Stimulated activated CD4-positive, alpha-beta T cell treated with anti-CD3 and anti-CD28 coated beads, TNF-alpha, amount 100 ng/mL, for 1 hour (primary cell): ENCODE results near the gene PCDHA1.
"Not testable (repeated sequence)": the region's sequence is repeated elsewhere in the genome, so short reads cannot be mapped to it uniquely, and the experiment has no call there.

Experiments
- DNase-seq, 3 donors: peaks; one replicate each; pipeline ENCODE4 v3.0.0-alpha.2; 2020; ENCODE audit warnings: low read depth in 3 of 3, low spot score in 1 of 3

The PCDHA1 gene

DNA sequence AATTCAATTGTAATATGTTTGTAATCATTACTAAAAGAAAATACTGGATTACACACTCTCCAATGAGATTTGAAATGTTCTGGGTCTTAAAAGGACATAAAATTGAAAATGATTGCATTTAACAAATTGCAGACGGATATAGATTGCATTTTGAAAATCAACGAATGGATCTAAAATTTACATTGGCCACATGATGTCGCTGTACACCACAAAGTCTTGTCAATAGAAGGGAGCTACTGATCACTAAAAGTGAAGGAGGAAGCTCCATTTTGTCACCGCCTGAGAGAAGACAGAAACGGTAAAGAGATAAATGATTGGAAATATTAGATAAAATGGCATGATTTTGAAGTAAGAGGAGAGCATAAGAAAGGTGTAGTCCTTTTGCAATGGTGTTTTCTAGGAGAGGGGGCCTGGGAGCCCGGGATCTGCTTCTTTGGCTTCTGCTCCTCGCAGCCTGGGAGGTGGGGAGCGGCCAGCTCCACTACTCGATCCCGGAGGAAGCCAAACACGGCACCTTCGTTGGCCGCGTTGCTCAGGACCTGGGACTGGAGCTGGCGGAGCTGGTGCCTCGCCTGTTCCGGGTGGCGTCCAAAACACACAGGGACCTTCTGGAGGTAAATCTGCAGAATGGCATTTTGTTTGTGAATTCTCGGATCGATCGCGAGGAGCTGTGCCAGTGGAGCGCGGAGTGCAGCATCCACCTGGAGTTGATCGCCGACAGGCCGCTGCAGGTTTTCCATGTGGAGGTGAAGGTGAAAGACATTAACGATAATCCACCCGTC is at the start of gene PCDHA1:
Gene PCDHA1, plus strand, starts transcription at position 236 of the 782 bp plus-strand sequence.
- DNase-seq = no peak

DNA sequence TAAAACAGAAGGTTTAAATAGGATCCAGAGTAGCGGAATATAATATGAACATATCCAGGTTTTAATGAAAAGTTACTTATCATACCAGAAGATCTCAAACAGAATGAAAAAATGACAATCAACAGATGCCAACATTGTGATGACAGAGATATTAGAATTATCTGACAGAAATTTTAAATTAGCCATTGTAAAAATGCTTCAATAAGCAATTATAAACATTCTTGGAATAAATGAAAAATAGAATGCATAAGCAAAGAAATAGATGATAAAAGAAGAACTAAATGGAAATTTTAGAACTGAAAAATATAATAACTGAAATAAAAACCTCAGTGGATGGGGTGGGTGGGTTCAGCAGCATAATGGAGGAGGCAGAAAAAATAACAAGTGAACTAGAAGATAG is 48.5 kb upstream of the PCDHA1 start:
- DNase-seq = no peak

GRCh38 chr5:140741967-140742366 is 44.0 kb upstream of the PCDHA1 start:
- no peak for DNase-seq

- DNase-seq = no peak
Observed at GRCh38 chr5:140753561-140753960, 32.4 kb upstream of the PCDHA1 start.

DNA sequence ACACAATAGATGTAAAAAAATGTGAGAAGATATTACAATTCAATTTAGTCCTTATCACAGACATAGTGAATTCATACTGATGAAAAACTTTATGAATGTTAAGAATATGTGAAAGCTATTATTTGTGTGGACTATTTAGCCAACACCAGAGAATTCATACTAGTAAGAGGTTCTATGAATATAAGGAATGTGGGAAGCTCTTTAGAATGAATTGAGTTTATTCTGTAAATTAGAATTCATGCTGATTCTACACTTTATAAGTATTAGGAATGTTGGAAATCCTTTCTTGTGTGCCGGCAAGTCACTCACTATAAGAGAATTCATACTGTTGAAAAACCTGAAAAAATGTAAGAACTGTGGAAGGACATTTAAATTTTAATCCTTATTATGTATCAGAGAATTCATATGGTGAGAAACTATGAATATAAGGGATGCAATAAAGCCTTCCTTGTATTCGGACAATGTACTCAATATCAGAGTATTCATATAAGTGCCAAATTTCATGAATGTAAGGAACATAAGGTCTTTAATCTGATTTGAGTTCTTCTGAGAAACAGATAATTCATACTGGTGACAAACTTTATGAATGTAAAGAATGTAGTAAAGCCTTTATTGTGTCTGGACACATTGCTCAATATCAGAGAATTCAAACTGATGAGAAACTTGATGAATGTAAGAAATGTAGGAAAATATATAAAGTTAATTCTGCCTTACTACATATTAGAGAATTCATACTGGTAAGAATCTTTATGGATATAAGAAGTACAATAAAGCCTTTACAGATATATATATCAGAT is 21.6 kb upstream of the PCDHA1 start:
- no peak for DNase-seq

DNA sequence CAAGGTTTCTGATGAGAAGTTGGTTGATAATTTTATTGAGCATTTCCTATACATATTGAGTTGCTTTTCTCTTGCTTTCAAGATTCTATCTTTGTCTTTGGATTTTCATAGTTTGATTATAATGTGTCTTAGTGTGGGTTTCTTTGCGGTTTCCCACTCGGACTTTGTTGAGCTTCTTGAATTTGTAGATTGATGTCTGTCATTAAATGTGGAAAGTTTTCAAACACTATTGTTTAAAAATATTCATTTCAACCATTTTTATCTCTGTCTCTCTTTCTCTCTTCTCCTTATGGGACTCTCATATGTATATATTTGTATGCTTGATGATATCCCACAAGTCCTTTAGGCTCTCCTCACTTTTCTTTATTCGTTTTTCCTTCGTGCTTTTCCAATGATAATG is 18.5 kb upstream of the PCDHA1 start:
- DNase-seq = no peak

DNA sequence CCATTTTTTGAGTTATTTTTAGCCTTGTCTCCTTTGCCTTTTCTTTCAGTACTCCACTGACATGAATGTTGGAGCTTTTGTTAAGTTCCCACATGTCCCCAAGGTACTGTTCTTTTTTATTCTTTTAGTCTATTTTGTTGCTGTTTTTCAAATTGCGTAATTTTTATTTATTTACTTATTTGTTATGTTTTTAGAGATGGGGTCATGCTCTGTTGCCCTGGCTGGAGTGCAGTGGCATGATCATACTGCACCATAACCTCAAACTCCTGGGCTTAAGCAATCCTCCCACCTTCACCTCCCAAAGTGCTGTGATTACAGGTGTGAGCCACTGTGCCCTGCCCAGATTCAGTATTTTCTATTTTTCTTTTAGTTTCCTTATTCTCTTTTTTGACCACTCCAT is 5.4 kb upstream of the PCDHA1 start:
- no peak for DNase-seq

GRCh38 chr5:140787422-140787821 is 1.5 kb downstream of the PCDHA1 start:
- not testable (repeated sequence) for DNase-seq

GRCh38 chr5:140787849-140788504 is 2.0 kb downstream of the PCDHA1 start:
- not testable (repeated sequence) for DNase-seq

DNA sequence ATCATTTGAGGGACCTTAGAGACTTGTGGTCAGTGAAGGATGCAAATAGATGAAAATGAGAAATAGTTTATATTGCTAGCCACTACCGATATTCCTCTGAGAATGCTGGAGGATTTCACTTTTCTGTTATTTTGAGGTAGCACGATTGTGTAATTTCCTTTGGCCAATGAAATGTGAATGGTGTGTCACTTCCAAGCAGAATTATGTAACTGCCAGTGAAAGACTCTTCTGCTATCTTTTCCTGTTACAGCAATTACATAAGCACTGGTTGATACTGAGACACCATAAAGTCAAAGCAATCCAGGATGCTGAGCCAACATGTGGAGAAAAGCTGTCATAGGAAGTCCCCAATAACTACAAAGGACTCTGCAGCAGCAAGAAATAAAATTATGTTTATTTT is 5.1 kb downstream of the PCDHA1 start:
- DNase-seq = no peak

DNA sequence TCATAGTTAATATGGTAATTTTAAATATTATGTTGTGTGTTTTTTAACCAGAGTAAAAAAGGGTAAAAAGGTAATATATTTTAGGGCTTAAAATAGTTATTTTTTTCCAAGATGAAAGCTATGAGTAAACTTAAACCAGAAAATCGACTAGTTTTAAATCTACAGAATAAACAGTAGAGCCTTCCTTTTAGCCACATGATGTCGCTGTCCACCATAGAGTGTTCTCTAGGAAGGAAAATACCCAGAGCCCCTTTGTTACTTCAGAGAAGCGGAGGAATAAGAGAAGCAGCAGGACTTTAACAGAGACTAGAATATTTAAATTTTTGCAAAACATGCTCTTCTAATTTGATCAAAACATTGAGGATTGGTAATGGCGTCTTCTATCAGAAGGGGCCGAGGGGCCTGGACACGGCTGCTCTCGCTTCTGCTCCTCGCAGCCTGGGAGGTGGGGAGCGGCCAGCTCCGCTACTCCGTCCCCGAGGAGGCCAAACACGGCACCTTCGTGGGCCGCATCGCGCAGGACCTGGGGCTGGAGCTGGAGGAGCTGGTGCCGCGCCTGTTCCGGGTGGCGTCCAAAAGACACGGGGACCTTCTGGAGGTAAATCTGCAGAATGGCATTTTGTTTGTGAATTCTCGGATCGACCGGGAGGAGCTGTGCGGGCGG is 8.8 kb downstream of the PCDHA1 start, which contains the start of gene PCDHA2:
Gene PCDHA2, plus strand, starts transcription at position 258 of the 664 bp plus-strand sequence.
- no peak for DNase-seq

DNA sequence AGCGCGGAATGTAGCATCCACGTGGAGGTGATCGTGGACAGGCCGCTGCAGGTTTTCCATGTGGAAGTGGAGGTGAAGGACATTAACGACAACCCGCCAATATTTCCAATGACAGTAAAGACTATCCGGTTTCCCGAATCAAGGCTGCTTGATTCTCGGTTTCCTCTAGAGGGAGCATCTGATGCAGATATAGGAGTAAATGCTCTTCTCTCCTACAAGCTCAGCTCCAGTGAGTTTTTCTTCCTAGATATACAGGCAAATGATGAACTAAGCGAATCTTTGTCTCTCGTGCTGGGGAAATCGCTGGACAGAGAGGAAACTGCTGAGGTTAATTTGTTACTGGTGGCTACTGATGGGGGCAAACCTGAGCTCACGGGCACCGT is 9.3 kb downstream of the PCDHA1 start:
- no peak for DNase-seq

DNA sequence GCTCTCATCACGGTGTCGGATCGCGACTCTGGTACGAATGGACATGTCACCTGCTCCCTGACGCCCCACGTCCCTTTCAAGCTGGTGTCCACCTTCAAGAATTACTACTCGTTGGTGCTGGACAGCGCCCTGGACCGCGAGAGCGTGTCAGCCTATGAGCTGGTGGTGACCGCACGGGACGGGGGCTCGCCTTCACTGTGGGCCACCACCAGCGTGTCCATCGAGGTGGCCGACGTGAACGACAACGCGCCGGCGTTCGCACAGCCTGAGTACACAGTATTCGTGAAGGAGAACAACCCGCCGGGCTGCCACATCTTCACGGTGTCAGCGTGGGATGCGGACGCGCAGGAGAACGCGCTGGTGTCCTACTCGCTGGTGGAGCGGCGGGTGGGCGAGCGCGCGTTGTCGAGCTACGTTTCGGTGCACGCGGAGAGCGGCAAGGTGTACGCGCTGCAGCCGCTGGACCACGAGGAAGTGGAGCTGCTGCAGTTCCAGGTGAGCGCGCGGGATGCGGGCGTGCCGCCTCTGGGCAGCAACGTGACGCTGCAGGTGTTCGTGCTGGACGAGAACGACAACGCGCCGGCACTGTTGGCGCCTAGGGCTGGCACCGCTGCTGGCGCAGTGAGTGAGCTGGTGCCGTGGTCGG is 10.3 kb downstream of the PCDHA1 start:
- DNase-seq = not testable (repeated sequence)

DNA sequence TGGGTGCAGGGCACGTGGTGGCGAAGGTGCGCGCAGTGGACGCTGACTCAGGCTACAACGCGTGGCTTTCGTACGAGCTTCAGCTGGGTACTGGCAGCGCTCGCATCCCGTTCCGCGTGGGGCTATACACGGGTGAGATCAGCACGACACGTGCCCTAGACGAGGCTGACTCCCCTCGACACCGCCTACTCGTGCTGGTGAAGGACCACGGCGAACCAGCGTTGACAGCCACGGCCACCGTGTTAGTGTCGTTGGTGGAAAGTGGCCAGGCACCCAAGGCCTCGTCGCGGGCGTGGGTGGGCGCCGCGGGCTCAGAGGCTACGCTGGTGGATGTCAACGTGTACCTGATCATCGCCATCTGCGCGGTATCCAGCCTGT is 10.8 kb downstream of the PCDHA1 start:
- DNase-seq = no peak

GRCh38 chr5:140800816-140801493 is 15.0 kb downstream of the PCDHA1 start, which contains the start of gene PCDHA3:
Gene PCDHA3 (plus strand): TSS chr5:140801057.
- no peak for DNase-seq

GRCh38 chr5:140801494-140801841 is 15.5 kb downstream of the PCDHA1 start:
- no peak for DNase-seq

GRCh38 chr5:140802381-140802780 is 16.4 kb downstream of the PCDHA1 start:
- DNase-seq = not testable (repeated sequence)

DNA sequence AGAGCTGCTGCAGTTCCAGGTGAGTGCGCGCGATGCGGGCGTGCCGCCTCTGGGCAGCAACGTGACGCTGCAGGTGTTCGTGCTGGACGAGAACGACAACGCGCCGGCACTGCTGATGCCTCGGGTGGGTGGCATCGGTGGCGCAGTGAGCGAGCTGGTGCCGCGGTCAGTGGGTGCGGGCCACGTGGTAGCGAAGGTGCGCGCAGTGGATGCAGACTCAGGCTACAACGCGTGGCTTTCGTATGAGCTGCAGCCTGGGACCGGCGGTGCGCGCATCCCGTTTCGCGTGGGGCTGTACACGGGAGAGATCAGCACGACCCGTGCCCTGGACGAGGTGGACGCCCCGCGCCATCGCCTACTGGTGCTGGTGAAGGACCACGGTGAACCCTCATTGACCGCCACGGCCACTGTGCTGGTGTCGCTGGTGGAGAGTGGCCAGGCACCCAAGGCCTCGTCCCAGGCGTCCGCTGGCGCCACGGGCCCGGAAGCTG is 16.9 kb downstream of the PCDHA1 start:
- DNase-seq = no peak

- DNase-seq = no peak
Observed at GRCh38 chr5:140806834-140807775, 21.2 kb downstream of the PCDHA1 start, which contains the start of gene PCDHA4. Gene PCDHA4 (plus strand): TSS chr5:140807068.
